Activated B cell treated with CpG ODN at 0.5 μM for 24 hours (primary cell): ENCODE measurements around the gene TMEM255B. TPM values are rescaled to one million over a fixed set of nuclear protein-coding genes. Genes with fewer than 3 reads are reported as not detected.

Source experiments
- ATAC-seq: fragments of 200-7000 bp; cut with Tn5 transposase; one replicate; pipeline ENCODE4 v1.10.0; 2021; ENCODE audit warnings: low read depth, mild to moderate bottlenecking, moderate library complexity
- CTCF ChIA-PET: fragments of 350-600 bp; sonication (Branson Sonifier 250); formaldehyde crosslinking; loops from one replicate; lab custom pipeline; 2021; ENCODE audit warnings: antibody characterized with exemption; lab: Charles Lee
- POLR2A ChIA-PET: fragments of 350-600 bp; sonication (Branson Sonifier 250); formaldehyde crosslinking; loops from one replicate; lab custom pipeline; 2021; ENCODE audit warnings: antibody characterized with exemption; lab: Charles Lee
- DNase-seq: peaks from one replicate; pipeline ENCODE4 v3.0.0; 2022
- H3K27ac Mint-ChIP-seq: one replicate; pipeline ENCODE4 v1.8.0; 2020; ENCODE audit warnings: mixed read lengths
- H3K27me3 Mint-ChIP-seq: one replicate; pipeline ENCODE4 v1.8.0; 2021; ENCODE audit warnings: mixed read lengths
- H3K36me3 Mint-ChIP-seq: one replicate; pipeline ENCODE4 v1.8.0; 2021; ENCODE audit warnings: low read depth, mixed read lengths
- H3K4me1 Mint-ChIP-seq: one replicate; pipeline ENCODE4 v1.8.0; 2021; ENCODE audit warnings: mixed read lengths
- H3K4me3 Mint-ChIP-seq: one replicate; pipeline ENCODE4 v1.8.0; 2020; ENCODE audit warnings: mild to moderate bottlenecking, mixed read lengths
- H3K9me3 Mint-ChIP-seq: one replicate; pipeline ENCODE4 v1.8.0; 2020; ENCODE audit warnings: mixed read lengths
- intact Hi-C: fragments of 100-400 bp; cut with micrococcal nuclease; formaldehyde crosslinking; loops from one replicate; pipeline ENCODE4 v1.15.1; 2024
- total RNA-seq: library from RNA; stranded (reverse); gene quantifications from 2 replicates; pipeline ENCODE4 v1.2.3, GENCODE V29; 2022
- TF ChIP-seq, protein P1 (sequence below): fragments of 200-600 bp; IDR thresholded peaks from one replicate; pipeline ENCODE4 v1.8.0; 2022; ENCODE audit warnings: antibody characterized with exemption, mild to moderate bottlenecking

Gene TMEM255B
- total RNA-seq, 1 donor from 2014 or later, result 6.2 TPM

GRCh38 chr13:113815151-113816058 is 56.4 kb downstream of the TMEM255B start:
- Mint-ChIP-seq H3K36me3 (peaks cover 25% of the 10 kb centered on the region), H3K9me3 (no peaks in the 10 kb centered on the region), H3K27me3 (no peaks in the 10 kb centered on the region), H3K27ac (peak overlapping the region; percentile 94), H3K4me3 (peak overlapping the region; percentile 98), H3K4me1 (peaks cover 24% of the 10 kb centered on the region)
- TF ChIP-seq, protein P1, sequence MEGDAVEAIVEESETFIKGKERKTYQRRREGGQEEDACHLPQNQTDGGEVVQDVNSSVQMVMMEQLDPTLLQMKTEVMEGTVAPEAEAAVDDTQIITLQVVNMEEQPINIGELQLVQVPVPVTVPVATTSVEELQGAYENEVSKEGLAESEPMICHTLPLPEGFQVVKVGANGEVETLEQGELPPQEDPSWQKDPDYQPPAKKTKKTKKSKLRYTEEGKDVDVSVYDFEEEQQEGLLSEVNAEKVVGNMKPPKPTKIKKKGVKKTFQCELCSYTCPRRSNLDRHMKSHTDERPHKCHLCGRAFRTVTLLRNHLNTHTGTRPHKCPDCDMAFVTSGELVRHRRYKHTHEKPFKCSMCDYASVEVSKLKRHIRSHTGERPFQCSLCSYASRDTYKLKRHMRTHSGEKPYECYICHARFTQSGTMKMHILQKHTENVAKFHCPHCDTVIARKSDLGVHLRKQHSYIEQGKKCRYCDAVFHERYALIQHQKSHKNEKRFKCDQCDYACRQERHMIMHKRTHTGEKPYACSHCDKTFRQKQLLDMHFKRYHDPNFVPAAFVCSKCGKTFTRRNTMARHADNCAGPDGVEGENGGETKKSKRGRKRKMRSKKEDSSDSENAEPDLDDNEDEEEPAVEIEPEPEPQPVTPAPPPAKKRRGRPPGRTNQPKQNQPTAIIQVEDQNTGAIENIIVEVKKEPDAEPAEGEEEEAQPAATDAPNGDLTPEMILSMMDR, result no peak
- DNase-seq (peak; percentile 33), ATAC-seq (peak; percentile 58)
- POLR2A ChIA-PET, result interaction anchor here (0.7 to 1.2 kb wide), 2 partner anchors 91 to 295 kb away, joined by 3 read pairs; no protein-coding TSS in a partner anchor
- intact Hi-C loops, result loop anchor here (2.0 to 5.0 kb wide), 3 partner anchors 57 to 419 kb away; partner anchors contain the start of genes CDC16 and TMEM255B
- CTCF ChIA-PET, result no interaction called here

GRCh38 chr13:113816254-113816929 is 57.4 kb downstream of the TMEM255B start:
- DNase-seq (no peak), ATAC-seq (no peak)
- H3K36me3 Mint-ChIP-seq, result peaks cover 32% of the 10 kb centered on the region
- H3K4me1 Mint-ChIP-seq, result peaks cover 24% of the 10 kb centered on the region
- H3K9me3 Mint-ChIP-seq, result no peaks in the 10 kb centered on the region
- H3K27me3 Mint-ChIP-seq, result no peaks in the 10 kb centered on the region
- TF ChIP-seq, protein P1, result no peak
- POLR2A ChIA-PET, result interaction anchor here (0.7 to 1.2 kb wide), 2 partner anchors 92 to 294 kb away, joined by 3 read pairs; no protein-coding TSS in a partner anchor
- H3K27ac Mint-ChIP-seq, result peak overlapping the region; percentile 94
- CTCF ChIA-PET, result interaction anchor here (0.7 to 1.0 kb wide), 3 partner anchors 294 to 411 kb away, joined by 3 read pairs; no protein-coding TSS in a partner anchor
- H3K4me3 Mint-ChIP-seq, result peak overlapping the region; percentile 98
- intact Hi-C loops, result loop anchor here (2.0 to 5.0 kb wide), 2 partner anchors 311 to 418 kb away; partner anchors contain the start of gene CDC16

- peak; percentile 87 for ATAC-seq
- Mint-ChIP-seq H3K4me3 (peak overlapping the region; percentile 98), H3K27me3 (no peaks in the 10 kb centered on the region), H3K27ac (peak overlapping the region; percentile 70), H3K36me3 (peaks cover 36% of the 10 kb centered on the region), H3K9me3 (no peaks in the 10 kb centered on the region), H3K4me1 (peaks cover 24% of the 10 kb centered on the region)
- intact Hi-C loops, result loop anchor here (1.0 to 5.0 kb wide), 3 partner anchors 293 to 418 kb away; partner anchors contain the start of gene CDC16
- POLR2A ChIA-PET, result no interaction called here
- CTCF ChIA-PET, result interaction anchor here (0.7 to 1.0 kb wide), 3 partner anchors 293 to 410 kb away, joined by 3 read pairs; no protein-coding TSS in a partner anchor
- DNase-seq, result peak; percentile 69
- TF ChIP-seq, protein P1, result no peak
Observed at GRCh38 chr13:113816946-113817859, 58.2 kb downstream of the TMEM255B start.

GRCh38 chr13:113817860-113818691 is 59.0 kb downstream of the TMEM255B start:
- ChIA-PET CTCF (no interaction called here), POLR2A (no interaction called here)
- ATAC-seq (no peak), DNase-seq (no peak)
- TF ChIP-seq, protein P1, result no peak
- intact Hi-C loops, result loop anchor here (1.0 to 5.0 kb wide), 3 partner anchors 292 to 417 kb away; partner anchors contain the start of gene CDC16
- peaks cover 38% of the 10 kb centered on the region for H3K36me3 Mint-ChIP-seq
- H3K4me1 Mint-ChIP-seq, result peaks cover 24% of the 10 kb centered on the region
- H3K27ac Mint-ChIP-seq, result peak overlapping the region; percentile 70
- H3K9me3 Mint-ChIP-seq, result no peaks in the 10 kb centered on the region
- H3K27me3 Mint-ChIP-seq, result no peaks in the 10 kb centered on the region
- H3K4me3 Mint-ChIP-seq, result no peak overlapping the region
